CD14-positive monocyte (primary cell): ENCODE measurements around the gene CECR2. TPM values are rescaled to one million over a fixed set of nuclear protein-coding genes. Genes with fewer than 3 reads are reported as not detected.
"Not testable (repeated sequence)": the region's sequence is repeated elsewhere in the genome, so short reads cannot be mapped to it uniquely, and the experiment has no call there.

Source experiments
- DNase-seq, 3 donors: peaks; one replicate each; pipeline ENCODE4 v3.0.0-alpha.2; 2011 to 2022
- H2AFZ ChIP-seq: 2 replicates; pipeline ENCODE4 v1.6.0; 2012; ENCODE audit warnings: mild to moderate bottlenecking, low read depth, low read length, inconsistent platforms; ENCODE audit not compliant: insufficient read depth, poor library complexity, severe bottlenecking
- H3K27ac ChIP-seq, 2 donors: 1 replicate in 1 of 2; 2 replicates in 1 of 2; pipeline ENCODE4 v1.5.1; 2012 to 2013; ENCODE audit warnings: low read length in 2 of 2, control low read depth in 1 of 2, inconsistent platforms in 1 of 2, low read depth in 1 of 2, mild to moderate bottlenecking in 1 of 2
- H3K27me3 ChIP-seq, 2 donors: one replicate each; pipeline versions ENCODE4 v1.6.0 to v1.6.1; 2011 to 2013; ENCODE audit warnings: low read length in 2 of 2; ENCODE audit not compliant: control insufficient read depth in 2 of 2, insufficient read depth in 2 of 2
- H3K36me3 ChIP-seq, 2 donors: replicated peaks in 1 of 2; 1 replicate in 1 of 2; 2 replicates in 1 of 2; pipeline versions ENCODE4 v1.5.1 to v1.6.1; 2012 to 2013; ENCODE audit warnings: low read length in 2 of 2, control low read depth in 1 of 2, inconsistent platforms in 1 of 2, mild to moderate bottlenecking in 1 of 2; ENCODE audit not compliant: insufficient read depth in 2 of 2, control insufficient read depth in 1 of 2
- H3K4me1 ChIP-seq, 2 donors: 1 replicate in 1 of 2; 2 replicates in 1 of 2; pipeline versions ENCODE4 v1.5.1 to v1.6.1; 2012 to 2013; ENCODE audit warnings: low read length in 2 of 2, control low read depth in 1 of 2, inconsistent platforms in 1 of 2, mild to moderate bottlenecking in 1 of 2, moderate library complexity in 1 of 2; ENCODE audit not compliant: insufficient read depth in 2 of 2, control insufficient read depth in 1 of 2
- H3K4me2 ChIP-seq: replicated peaks from 2 replicates; pipeline ENCODE3; 2012; ENCODE audit warnings: low read length, moderate library complexity, mild to moderate bottlenecking; ENCODE audit not compliant: poor library complexity, severe bottlenecking; ENCODE audit errors: extremely low read depth
- H3K4me3 ChIP-seq, 3 experiments: fragments of 200-600 bp in 1 of 3; sonication (generic) in 1 of 3; replicated peaks in 1 of 3; 1 replicate in 2 of 3; 2 replicates in 1 of 3; pipeline ENCODE4 v1.5.1; 2011 to 2013; ENCODE audit warnings: low read length in 3 of 3, mild to moderate bottlenecking in 3 of 3, control low read depth in 2 of 3, low read depth in 2 of 3, inconsistent platforms in 1 of 3, moderate library complexity in 1 of 3
- H3K79me2 ChIP-seq: 2 replicates; pipeline ENCODE4 v1.6.0; 2012; ENCODE audit warnings: mild to moderate bottlenecking, control low read depth, inconsistent platforms, low read length, moderate library complexity; ENCODE audit not compliant: insufficient read depth
- H3K9ac ChIP-seq: 2 replicates; pipeline ENCODE4 v1.6.0; 2017; ENCODE audit warnings: low read length, mild to moderate bottlenecking; ENCODE audit not compliant: insufficient read depth, poor library complexity, severe bottlenecking
- H3K9me3 ChIP-seq, 2 donors: replicated peaks in 1 of 2; 1 replicate in 1 of 2; 2 replicates in 1 of 2; pipeline versions ENCODE4 v1.5.1 to v1.6.1; 2012 to 2013; ENCODE audit warnings: low read length in 2 of 2, control low read depth in 1 of 2; ENCODE audit not compliant: control insufficient read depth in 1 of 2, insufficient read depth in 1 of 2
- H4K20me1 ChIP-seq: 2 replicates; pipeline ENCODE4 v1.6.0; 2012; ENCODE audit warnings: mild to moderate bottlenecking, low read length, control low read depth, moderate library complexity; ENCODE audit not compliant: insufficient read depth
- H3K27ac Mint-ChIP-seq, 7 donors: one replicate each; pipeline ENCODE4 v1.8.0; 2020; ENCODE audit warnings: mild to moderate bottlenecking in 7 of 7, mixed read lengths in 7 of 7, moderate library complexity in 6 of 7, inconsistent platforms in 2 of 7
- H3K27me3 Mint-ChIP-seq, 3 donors: one replicate each; pipeline ENCODE4 v1.8.0; 2021 to 2022; ENCODE audit warnings: low read depth in 3 of 3, mild to moderate bottlenecking in 3 of 3, mixed read lengths in 3 of 3, moderate library complexity in 3 of 3, inconsistent platforms in 1 of 3
- H3K36me3 Mint-ChIP-seq, 2 donors: one replicate each; pipeline ENCODE4 v1.8.0; 2020; ENCODE audit warnings: mixed read lengths in 2 of 2, inconsistent platforms in 1 of 2, mild to moderate bottlenecking in 1 of 2
- H3K4me1 Mint-ChIP-seq: one replicate; pipeline ENCODE4 v1.8.0; 2020; ENCODE audit warnings: mild to moderate bottlenecking, mixed read lengths
- H3K4me3 Mint-ChIP-seq, 2 donors: one replicate each; pipeline ENCODE4 v1.8.0; 2020; ENCODE audit warnings: mild to moderate bottlenecking in 2 of 2, mixed read lengths in 2 of 2, moderate library complexity in 1 of 2
- H3K9me3 Mint-ChIP-seq, 7 donors: one replicate each; pipeline ENCODE4 v1.8.0; 2020 to 2022; ENCODE audit warnings: mixed read lengths in 7 of 7, mild to moderate bottlenecking in 6 of 7, moderate library complexity in 6 of 7, inconsistent platforms in 2 of 7
- CTCF ChIP-seq: fragments of 200-600 bp; IDR thresholded peaks from one replicate; pipeline ENCODE4 v1.8.0; 2022; ENCODE audit warnings: antibody characterized with exemption, mild to moderate bottlenecking
- whole genome bisulfite sequencing: methylation state at CpG from one replicate; pipeline ENCODE4 v1.1.5; 2013; ENCODE audit warnings: missing lambda C conversion rate; ENCODE audit not compliant: insufficient coverage; 5-methylcytosine and 5-hydroxymethylcytosine counted together
- intact Hi-C, 2 donors: fragments of 100-400 bp; cut with micrococcal nuclease; formaldehyde crosslinking; loops; one replicate each; pipeline versions ENCODE4 v1.15.0 to v1.15.1; 2023
- polyA plus RNA-seq, 3 donors: library from polyadenylated mRNA; depleted of rRNA in 1 of 3; unstranded in 2 of 3; stranded (reverse) in 1 of 3; fragments of 300-500 nt in 2 of 3; fragments of >200 nt in 1 of 3; fragmentation: Illumina TruSeq in 2 of 3; gene quantifications; 1 replicate in 2 of 3; 2 replicates in 1 of 3; pipeline ENCODE4 v1.2.3, GENCODE V29; 2012 to 2021

The CECR2 gene
- polyA plus RNA-seq, 3 donors, result 0.02 to 0.29 (median 0.24) TPM

GRCh38 chr22:17518406-17518805, 149.1 kb downstream of the CECR2 start:
- no peaks in the 10 kb centered on the region for H3K27me3 ChIP-seq
- H3K4me1 Mint-ChIP-seq, result no peaks in the 10 kb centered on the region
- peaks cover 5 to 10% (median 8%) of the 10 kb centered on the region in 3 donors for H3K27me3 Mint-ChIP-seq

GRCh38 chr22:17521971-17522370, 152.7 kb downstream of the CECR2 start:
- H3K4me1 Mint-ChIP-seq, H3K27ac ChIP-seq, H3K4me1 ChIP-seq, H3K4me3 Mint-ChIP-seq, H3K36me3 ChIP-seq, H3K27me3 ChIP-seq, H3K4me3 ChIP-seq, H3K9me3 Mint-ChIP-seq, intact Hi-C loops, H3K79me2 ChIP-seq, H3K27me3 Mint-ChIP-seq, H3K4me2 ChIP-seq, H3K9ac ChIP-seq, H3K27ac Mint-ChIP-seq, H2AFZ ChIP-seq, DNase-seq, H3K9me3 ChIP-seq, H3K36me3 Mint-ChIP-seq, H4K20me1 ChIP-seq: not testable (repeated sequence)
- no CpG with 5 or more reads among the region's 1 CpG for whole genome bisulfite sequencing

More at GRCh38 chr22:17518406-17518805, 149.1 kb downstream of the CECR2 start:
- Mint-ChIP-seq H3K27ac (no peak overlapping the region), H3K4me3 (no peak overlapping the region), H3K9me3 (peaks cover 0 to 4% (median 0%) of the 10 kb centered on the region in 7 donors), H3K36me3 (no peaks in the 10 kb centered on the region)
- TF ChIP-seq CTCF, result no peak
- no peak overlapping the region for H3K9ac ChIP-seq
- H3K36me3 ChIP-seq, result no peaks in the 10 kb centered on the region
- no peak for DNase-seq
- WGBS, result 79% methylated on average over 3 of the region's 3 CpGs
- no peaks in the 10 kb centered on the region for H4K20me1 ChIP-seq
- intact Hi-C loops, result no loop called here
- no peak overlapping the region for H3K4me3 ChIP-seq
- H3K4me2 ChIP-seq, result no peak overlapping the region
- no peak overlapping the region for H3K27ac ChIP-seq
- H3K9me3 ChIP-seq, result no peaks in the 10 kb centered on the region
- H3K4me1 ChIP-seq, result no peaks in the 10 kb centered on the region
- no peaks in the 10 kb centered on the region for H3K79me2 ChIP-seq
- H2AFZ ChIP-seq, result no peak overlapping the region
